A673 (cell line): ENCODE measurements around the gene TMEM212. TPM values are rescaled to one million over a fixed set of nuclear protein-coding genes. Genes with fewer than 3 reads are reported as not detected.

Source experiments
- BruUV-seq: library from RNA; stranded (reverse); fragments of 400-500 nt; replicated peaks from 2 replicates; lab custom pipeline; 2021; lab: Mats Ljungman, UMichigan
- CTCF ChIA-PET: fragments of 300-600 bp; sonication (Branson Sonifier 250); formaldehyde crosslinking; loops from one replicate; lab custom pipeline; 2022; ENCODE audit warnings: antibody characterized with exemption; lab: Charles Lee
- POLR2A ChIA-PET: fragments of 300-600 bp; sonication (Branson Sonifier 250); formaldehyde crosslinking; loops from one replicate; lab custom pipeline; 2022; ENCODE audit warnings: antibody characterized with exemption; ENCODE audit not compliant: low non-redundant PET; lab: Charles Lee
- DNase-seq: peaks from one replicate; pipeline ENCODE4 v3.0.0-alpha.2; 2015; ENCODE audit warnings: low spot score
- H3K27ac ChIP-seq: fragments of 200-600 bp; sonication (generic); 2 replicates; pipeline ENCODE4 v1.5.1; 2016; ENCODE audit warnings: mixed run types, low read depth, mild to moderate bottlenecking, mixed read lengths, antibody characterized with exemption, low read length; ENCODE audit not compliant: poor library complexity, severe bottlenecking
- H3K27me3 ChIP-seq: fragments of 200-600 bp; sonication (generic); replicated peaks from 2 replicates; pipeline ENCODE4 v1.6.1; 2017; ENCODE audit warnings: mixed run types, low read depth, mild to moderate bottlenecking, mixed read lengths, antibody characterized with exemption, low read length; ENCODE audit not compliant: insufficient read depth, poor library complexity
- H3K36me3 ChIP-seq: fragments of 200-600 bp; sonication (generic); 2 replicates; pipeline ENCODE4 v1.6.1; 2016; ENCODE audit warnings: mixed run types, mild to moderate bottlenecking, mixed read lengths, antibody characterized with exemption, low read length; ENCODE audit not compliant: insufficient read depth, poor library complexity, severe bottlenecking
- H3K4me1 ChIP-seq: fragments of 200-600 bp; sonication (generic); 2 replicates; pipeline ENCODE4 v1.6.1; 2017; ENCODE audit warnings: mixed run types, mild to moderate bottlenecking, mixed read lengths, antibody characterized with exemption, low read length; ENCODE audit not compliant: insufficient read depth, poor library complexity, severe bottlenecking
- H3K4me3 ChIP-seq: fragments of 200-600 bp; sonication (generic); 2 replicates; pipeline ENCODE4 v1.5.1; 2016; ENCODE audit warnings: low read depth, mixed run types, mild to moderate bottlenecking, mixed read lengths, low read length; ENCODE audit not compliant: poor library complexity, severe bottlenecking
- H3K9me3 ChIP-seq: fragments of 200-600 bp; sonication (generic); 2 replicates; pipeline ENCODE4 v1.6.1; 2016; ENCODE audit warnings: mixed run types, low read depth, mild to moderate bottlenecking, mixed read lengths, antibody characterized with exemption, low read length; ENCODE audit not compliant: poor library complexity, severe bottlenecking
- CTCF ChIP-seq: fragments of 300-800, 200-600 bp; sonication (generic); conservative IDR thresholded peaks from 2 replicates; pipeline ENCODE4 v1.5.1; 2017; ENCODE audit warnings: low read depth, mild to moderate bottlenecking, antibody characterized with exemption, low read length, moderate library complexity, mixed read lengths
- EZH2 ChIP-seq: fragments of 200-600 bp; sonication (generic); IDR thresholded peaks from 2 replicates; pipeline ENCODE4 v1.6.1; 2017; ENCODE audit warnings: borderline replicate concordance, low read depth, mild to moderate bottlenecking, mixed read lengths, antibody characterized with exemption, low read length; ENCODE audit not compliant: poor library complexity, severe bottlenecking
- intact Hi-C: fragments of 100-400 bp; cut with micrococcal nuclease; formaldehyde crosslinking; loops from one replicate; pipeline ENCODE4 v1.10.0; 2022; ENCODE audit not compliant: unreplicated experiment
- total RNA-seq: library from RNA; stranded (reverse); gene quantifications from 2 replicates; pipeline ENCODE4 v1.2.3, GENCODE V29; 2021

TMEM212 gene
- total RNA-seq, 1 experiment from 2014 or later, result not detected

DNA sequence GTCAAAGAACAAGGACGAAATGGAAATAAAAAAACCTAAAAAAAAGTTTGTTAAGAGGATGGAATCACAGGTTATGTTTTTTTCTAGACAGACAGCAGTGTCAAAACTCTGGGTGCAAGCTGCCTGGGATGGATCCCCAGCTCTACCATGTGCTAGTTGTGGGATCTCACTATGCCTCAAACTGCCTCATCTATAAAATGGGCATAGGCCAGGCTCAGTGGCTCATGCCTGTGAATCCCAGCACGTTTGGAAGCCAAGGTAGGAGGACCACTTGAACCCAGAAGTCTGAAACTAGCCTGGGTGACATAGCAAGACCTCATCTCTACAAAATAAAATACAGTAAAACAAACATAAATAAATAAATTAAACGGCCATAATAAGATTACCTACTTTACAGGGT lies 37.5 kb upstream of the TMEM212 start:
- H3K4me1 ChIP-seq, result peaks cover 14% of the 10 kb centered on the region
- H3K36me3 ChIP-seq, result no peaks in the 10 kb centered on the region
- no peaks in the 10 kb centered on the region for H3K27me3 ChIP-seq
- no peak for DNase-seq
- ChIA-PET POLR2A (no interaction called here), CTCF (no interaction called here)
- no peaks in the 10 kb centered on the region for H3K9me3 ChIP-seq
- intact Hi-C loops, result no loop called here
- H3K4me3 ChIP-seq, result no peak overlapping the region
- peak overlapping the region; percentile 68 for H3K27ac ChIP-seq
- BruUV-seq, result no TSS peak
- TF ChIP-seq EZH2 (no peak), CTCF (no peak)

DNA sequence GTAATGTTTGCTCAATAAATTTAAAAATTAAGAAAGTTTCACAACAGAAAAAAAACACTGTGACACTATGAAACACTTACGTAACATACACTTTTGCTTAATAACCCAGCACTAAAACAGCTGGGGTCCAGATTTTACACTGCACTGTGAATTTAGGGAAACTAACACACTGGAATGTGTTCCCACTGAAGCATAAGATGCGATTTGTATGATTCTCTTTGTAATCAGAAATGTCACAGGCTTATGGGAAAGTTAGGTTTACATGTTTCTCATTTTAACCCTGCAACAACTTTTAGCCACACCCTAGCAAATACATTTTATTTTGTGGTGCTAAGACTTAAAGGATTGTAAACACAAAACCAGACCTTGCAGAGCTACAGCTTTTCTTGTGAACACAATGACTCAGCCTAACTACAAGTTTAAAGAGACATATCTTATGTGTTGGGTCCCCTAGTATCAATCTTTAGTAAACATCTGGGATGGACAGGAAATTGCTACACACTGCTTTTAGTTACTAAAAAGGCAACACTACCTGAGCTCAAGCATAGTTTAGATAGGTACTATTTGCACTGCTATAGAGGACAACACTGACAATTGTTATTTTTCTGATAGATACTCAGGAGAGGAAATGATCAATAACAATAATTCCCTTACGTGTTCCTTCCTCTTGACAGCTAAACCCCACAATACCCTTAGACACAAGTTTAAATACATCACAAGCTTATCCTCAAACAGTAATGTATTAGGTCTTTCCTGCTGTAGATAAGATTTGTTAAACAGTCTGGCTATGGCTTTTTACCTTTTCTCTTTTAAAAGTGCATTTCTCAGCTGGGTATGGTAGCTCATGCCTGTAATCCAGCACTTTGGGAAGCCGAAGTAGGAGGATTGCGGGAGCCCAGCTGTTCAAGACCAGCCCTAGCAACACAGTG lies 36.7 kb upstream of the TMEM212 start:
- H3K9me3 ChIP-seq, result no peaks in the 10 kb centered on the region
- ChIA-PET POLR2A (no interaction called here), CTCF (no interaction called here)
- no peaks in the 10 kb centered on the region for H3K27me3 ChIP-seq
- peaks cover 21% of the 10 kb centered on the region for H3K4me1 ChIP-seq
- no TSS peak for BruUV-seq
- TF ChIP-seq CTCF (no peak), EZH2 (no peak)
- peak; percentile 63 for DNase-seq
- intact Hi-C loops, result no loop called here
- no peak overlapping the region for H3K4me3 ChIP-seq
- H3K27ac ChIP-seq, result peak overlapping the region; percentile 68
- no peaks in the 10 kb centered on the region for H3K36me3 ChIP-seq

DNA sequence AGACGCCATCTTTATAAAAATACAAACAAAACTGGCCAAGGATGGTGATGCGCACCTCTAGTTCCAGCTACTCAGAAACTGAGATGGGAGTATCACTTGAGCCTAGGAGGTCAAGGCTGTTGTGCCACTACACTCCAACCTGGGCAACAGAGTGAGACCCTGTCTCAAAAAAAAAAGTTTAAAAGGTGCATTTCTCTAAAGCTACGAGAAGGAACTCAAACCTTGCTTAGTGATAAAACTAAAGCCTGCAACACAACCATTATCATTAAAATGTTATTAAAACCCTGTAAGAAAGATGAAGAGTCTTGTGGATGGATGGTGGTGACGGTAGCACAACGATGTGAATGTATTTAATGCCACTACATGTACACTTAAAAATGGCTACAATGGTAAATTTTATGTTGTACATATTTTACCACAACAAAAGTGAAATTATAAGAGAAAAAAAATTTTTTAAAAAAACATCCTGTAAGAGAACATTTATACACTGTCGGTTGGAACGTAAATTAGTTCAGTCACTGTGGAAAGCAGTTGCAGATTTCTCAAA lies 35.9 kb upstream of the TMEM212 start:
- Histone ChIP-seq H3K4me1 (peaks cover 28% of the 10 kb centered on the region), H3K36me3 (no peaks in the 10 kb centered on the region), H3K27me3 (no peaks in the 10 kb centered on the region), H3K4me3 (no peak overlapping the region), H3K9me3 (no peaks in the 10 kb centered on the region), H3K27ac (peak overlapping the region; percentile 68)
- no TSS peak for BruUV-seq
- DNase-seq, result no peak
- CTCF ChIA-PET, result no interaction called here
- intact Hi-C loops, result no loop called here
- POLR2A ChIA-PET, result no interaction called here
- no peak for TF ChIP-seq EZH2
- no peak for TF ChIP-seq CTCF
